Upper lobe of left lung (tissue), 6 donors: ENCODE measurements around the gene MAPK8IP3. TPM values are rescaled to one million over a fixed set of nuclear protein-coding genes. Genes with fewer than 3 reads are reported as not detected.
A peak's percentile ranks its signal among the peaks of the same experiment; 100 is the strongest.

Experiments
- ATAC-seq, 2 donors: fragments of 200-7000 bp; cut with Tn5 transposase; one replicate each; pipeline ENCODE4 v1.9.1; 2022; ENCODE audit warnings: mild to moderate bottlenecking in 2 of 2, moderate library complexity in 2 of 2; ENCODE audit not compliant: low FRiP score in 2 of 2
- DNase-seq, 2 donors: peaks; one replicate each; pipeline ENCODE4 v3.0.0-alpha.2; 2019 to 2020
- H3K27ac ChIP-seq, 4 donors: fragments of 200-600 bp; sonication (generic); one replicate each; pipeline ENCODE4 v1.5.1; 2016 to 2019
- H3K27me3 ChIP-seq, 4 donors: fragments of 200-600 bp; sonication (generic); one replicate each; pipeline ENCODE4 v1.5.1; 2017 to 2019
- H3K36me3 ChIP-seq, 4 donors: fragments of 200-600 bp; sonication (generic); one replicate each; pipeline ENCODE4 v1.5.1; 2016 to 2019
- H3K4me1 ChIP-seq, 4 donors: fragments of 200-600 bp; sonication (generic); one replicate each; pipeline ENCODE4 v1.5.1; 2018 to 2019
- H3K4me3 ChIP-seq, 4 donors: fragments of 200-600 bp; sonication (generic); one replicate each; pipeline ENCODE4 v1.5.1; 2017 to 2019; ENCODE audit warnings: mild to moderate bottlenecking in 2 of 4, moderate library complexity in 1 of 4
- H3K9me3 ChIP-seq, 4 donors: fragments of 200-600 bp; sonication (generic); one replicate each; pipeline ENCODE4 v1.5.1; 2018 to 2019
- CTCF ChIP-seq, 6 experiments: fragments of 450-650 bp in 4 of 6; fragments of 200-600 bp in 2 of 6; sonication (generic) in 2 of 6; IDR thresholded peaks; one replicate each; pipeline ENCODE4 v1.5.1; 2016 to 2019; ENCODE audit warnings: antibody characterized with exemption in 6 of 6
- EP300 ChIP-seq, 4 donors: sonication (generic); formaldehyde crosslinking; IDR thresholded peaks; one replicate each; pipeline ENCODE4 v1.5.1; 2017; ENCODE audit warnings: antibody characterized with exemption in 4 of 4, control low read depth in 2 of 4
- POLR2A ChIP-seq, 4 donors: fragments of 450-650 bp; IDR thresholded peaks; one replicate each; pipeline ENCODE4 v1.5.1; 2016 to 2017; ENCODE audit warnings: antibody characterized with exemption in 4 of 4, mild to moderate bottlenecking in 2 of 4
- POLR2AphosphoS5 ChIP-seq, 2 donors: sonication (generic); formaldehyde crosslinking; IDR thresholded peaks; one replicate each; pipeline ENCODE4 v1.5.1; 2017; ENCODE audit warnings: antibody characterized with exemption in 2 of 2
- WGBS, 2 donors: methylation state at CpG; one replicate each; pipeline ENCODE4 v1.1.5; 2017 to 2018; 5-methylcytosine and 5-hydroxymethylcytosine counted together
- total RNA-seq, 6 donors: library from RNA; depleted of rRNA in 4 of 6; stranded (reverse); fragments of >200 nt in 4 of 6; gene quantifications; one replicate each; pipeline versions ENCODE4 v1.1.0 to v1.2.1, GENCODE V29; 2016 to 2021
- donor health status: DM: no; HTN: no; CAD: no; lungs with moderate emphysema.
- donor health status: DM: no; HTN: yes; CAD: no; lungs with severe emphysema.

MAPK8IP3 gene
- total RNA-seq, 6 donors from 2014 or later = 46.4 to 505 (median 71.9) TPM

- DNase-seq = peak in 1 of 2 donors; percentile 55
- ATAC-seq = no peak
Measured at GRCh38 chr16:1734816-1735215, 28.8 kb downstream of the MAPK8IP3 start.

GRCh38 chr16:1740234-1740633, 34.2 kb downstream of the MAPK8IP3 start:
- H3K36me3 ChIP-seq = peaks cover 0 to 43% (median 36%) of the 10 kb centered on the region in 4 donors
- no peaks in the 10 kb centered on the region for H3K27me3 ChIP-seq
- no peak overlapping the region for H3K27ac ChIP-seq
- H3K4me3 ChIP-seq = no peak overlapping the region
- peak in 1 of 2 donors; percentile 35 for DNase-seq
- H3K4me1 ChIP-seq = no peaks in the 10 kb centered on the region
- 96 to 97% methylated on average over 33 of the region's 33 CpGs for WGBS, 2 donors
- TF ChIP-seq POLR2AphosphoS5 (IDR thresholded peaks at IDR 0.05) (no peak), CTCF (IDR thresholded peaks at IDR 0.05) (no peak), POLR2A (IDR thresholded peaks at IDR 0.05) (no peak)
- ATAC-seq = no peak
- no peaks in the 10 kb centered on the region for H3K9me3 ChIP-seq

More at GRCh38 chr16:1734816-1735215, 28.8 kb downstream of the MAPK8IP3 start:
- WGBS, 2 donors = 97 to 98% methylated on average over 20 to 22 of the region's 22 CpGs
- H3K36me3 ChIP-seq = peaks cover 6 to 46% (median 34%) of the 10 kb centered on the region in 4 donors
- no peak for TF ChIP-seq POLR2AphosphoS5 (IDR thresholded peaks at IDR 0.05)
- no peak for TF ChIP-seq POLR2A (IDR thresholded peaks at IDR 0.05)
- TF ChIP-seq CTCF (IDR thresholded peaks at IDR 0.05) = no peak
- no peak for TF ChIP-seq EP300 (IDR thresholded peaks at IDR 0.05)
- no peaks in the 10 kb centered on the region for H3K27me3 ChIP-seq
- H3K4me3 ChIP-seq = no peak overlapping the region
- H3K9me3 ChIP-seq = no peaks in the 10 kb centered on the region
- no peak overlapping the region for H3K27ac ChIP-seq
- no peaks in the 10 kb centered on the region for H3K4me1 ChIP-seq

GRCh38 chr16:1740781-1741490, 34.9 kb downstream of the MAPK8IP3 start:
- WGBS, 2 donors = 94% methylated on average over 16 to 30 of the region's 30 CpGs
- Histone ChIP-seq H3K27ac (no peak overlapping the region), H3K36me3 (peaks cover 0 to 50% (median 42%) of the 10 kb centered on the region in 4 donors), H3K9me3 (no peaks in the 10 kb centered on the region), H3K4me3 (no peak overlapping the region), H3K4me1 (no peaks in the 10 kb centered on the region), H3K27me3 (no peaks in the 10 kb centered on the region)
- no peak for TF ChIP-seq POLR2AphosphoS5 (IDR thresholded peaks at IDR 0.05)
- TF ChIP-seq CTCF (IDR thresholded peaks at IDR 0.05) = no peak
- no peak for TF ChIP-seq POLR2A (IDR thresholded peaks at IDR 0.05)
- no peak for TF ChIP-seq EP300 (IDR thresholded peaks at IDR 0.05)
- DNase-seq (peak in 1 of 2 donors; percentile 64), ATAC-seq (peak in 1 of 2 donors; percentile 42)

- H3K4me3 ChIP-seq = no peak overlapping the region
- no peaks in the 10 kb centered on the region for H3K27me3 ChIP-seq
- H3K4me1 ChIP-seq = no peaks in the 10 kb centered on the region
- TF ChIP-seq CTCF (IDR thresholded peaks at IDR 0.05) = no peak
- TF ChIP-seq EP300 (IDR thresholded peaks at IDR 0.05) = no peak
- no peak for TF ChIP-seq POLR2AphosphoS5 (IDR thresholded peaks at IDR 0.05)
- no peak for TF ChIP-seq POLR2A (IDR thresholded peaks at IDR 0.05)
- 80 to 94% methylated on average over 1 to 19 of the region's 19 CpGs for WGBS, 2 donors
- ATAC-seq = no peak
- H3K27ac ChIP-seq = no peak overlapping the region
- no peaks in the 10 kb centered on the region for H3K9me3 ChIP-seq
- DNase-seq = peak in 1 of 2 donors; percentile 59
- peaks cover 0 to 57% (median 45%) of the 10 kb centered on the region in 4 donors for H3K36me3 ChIP-seq
Measured at GRCh38 chr16:1741553-1742165, 35.7 kb downstream of the MAPK8IP3 start.
